ENCODE results near the gene RNF26. TPM values are rescaled to one million over a fixed set of nuclear protein-coding genes. Genes with fewer than 3 reads are reported as not detected.

RNF26 gene
- total RNA-seq, 1 experiment from 2014 or later, result 69.0 TPM

DNA sequence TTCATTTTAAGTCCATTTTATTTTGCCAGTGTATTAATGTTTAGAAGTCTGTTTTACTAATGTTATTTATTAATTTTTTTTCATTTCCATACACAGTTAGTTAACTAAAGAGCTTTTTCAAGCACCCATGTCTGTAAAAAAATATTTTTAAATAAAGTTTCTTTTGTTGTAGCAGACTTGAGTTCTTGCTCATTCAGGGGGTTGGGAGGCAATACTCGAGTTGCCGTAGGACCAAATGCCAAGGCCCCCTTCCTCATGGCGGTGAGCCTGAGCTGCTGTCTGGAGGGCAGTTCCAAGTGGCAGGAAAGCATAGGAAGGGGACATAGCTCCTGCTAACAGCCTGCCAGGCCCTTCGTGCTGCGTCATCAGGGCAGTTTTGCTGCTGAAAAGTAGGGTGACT lies 26.4 kb upstream of the RNF26 start:
- ChIA-PET POLR2A (interaction anchor here (0.6 kb wide), 4 partner anchors 13 to 206 kb away, joined by 3 to 8 read pairs (median 5); partner anchors contain the start of gene DPAGT1), CTCF (interaction anchor here (0.6 to 1.4 kb wide), 5 partner anchors 10 to 272 kb away, joined by 3 to 6 read pairs (median 4); partner anchors contain the start of gene CBL)
- TF ChIP-seq POLR2AphosphoS5 (IDR thresholded peaks at IDR 0.05; ENCODE audit: low read depth, low read length) (no peak), SIN3A (IDR thresholded peaks at IDR 0.05; ENCODE audit: borderline replicate concordance, insufficient read depth, low read depth, low read length) (no peak)
- TF ChIP-seq, protein P1, sequence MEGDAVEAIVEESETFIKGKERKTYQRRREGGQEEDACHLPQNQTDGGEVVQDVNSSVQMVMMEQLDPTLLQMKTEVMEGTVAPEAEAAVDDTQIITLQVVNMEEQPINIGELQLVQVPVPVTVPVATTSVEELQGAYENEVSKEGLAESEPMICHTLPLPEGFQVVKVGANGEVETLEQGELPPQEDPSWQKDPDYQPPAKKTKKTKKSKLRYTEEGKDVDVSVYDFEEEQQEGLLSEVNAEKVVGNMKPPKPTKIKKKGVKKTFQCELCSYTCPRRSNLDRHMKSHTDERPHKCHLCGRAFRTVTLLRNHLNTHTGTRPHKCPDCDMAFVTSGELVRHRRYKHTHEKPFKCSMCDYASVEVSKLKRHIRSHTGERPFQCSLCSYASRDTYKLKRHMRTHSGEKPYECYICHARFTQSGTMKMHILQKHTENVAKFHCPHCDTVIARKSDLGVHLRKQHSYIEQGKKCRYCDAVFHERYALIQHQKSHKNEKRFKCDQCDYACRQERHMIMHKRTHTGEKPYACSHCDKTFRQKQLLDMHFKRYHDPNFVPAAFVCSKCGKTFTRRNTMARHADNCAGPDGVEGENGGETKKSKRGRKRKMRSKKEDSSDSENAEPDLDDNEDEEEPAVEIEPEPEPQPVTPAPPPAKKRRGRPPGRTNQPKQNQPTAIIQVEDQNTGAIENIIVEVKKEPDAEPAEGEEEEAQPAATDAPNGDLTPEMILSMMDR (IDR thresholded peaks at IDR 0.05), result no peak
- ATAC-seq, result no peak
- no peak overlapping the region for H3K27ac ChIP-seq (ENCODE audit: low read length)
- peaks cover 14% of the 10 kb centered on the region for H3K36me3 ChIP-seq (ENCODE audit: control insufficient read depth, insufficient read depth, low read length)
- H3K4me1 ChIP-seq (ENCODE audit: control insufficient read depth, insufficient read depth, low read length), result no peaks in the 10 kb centered on the region
- BruUV-seq (replicated peaks), result no TSS peak
- in situ Hi-C loops (cut with HindIII; ENCODE audit: low pct_unique_long_range_greater_than_20kb, low sequenced_read_pairs) (no loop called here), intact Hi-C loops (cut with micrococcal nuclease; ENCODE audit: unreplicated experiment) (no loop called here)
- no peak for DNase-seq (ENCODE audit: low read depth, low spot score)
- no peaks in the 10 kb centered on the region for H3K9me3 ChIP-seq (ENCODE audit: control insufficient read depth, insufficient read depth, low read depth, low read length)
- no peaks in the 10 kb centered on the region for H3K27me3 ChIP-seq (ENCODE audit: control insufficient read depth, insufficient read depth, low read length)
- no peak overlapping the region for H3K4me3 ChIP-seq (ENCODE audit: low read depth in 2 of 2, low read length in 2 of 2)

DNA sequence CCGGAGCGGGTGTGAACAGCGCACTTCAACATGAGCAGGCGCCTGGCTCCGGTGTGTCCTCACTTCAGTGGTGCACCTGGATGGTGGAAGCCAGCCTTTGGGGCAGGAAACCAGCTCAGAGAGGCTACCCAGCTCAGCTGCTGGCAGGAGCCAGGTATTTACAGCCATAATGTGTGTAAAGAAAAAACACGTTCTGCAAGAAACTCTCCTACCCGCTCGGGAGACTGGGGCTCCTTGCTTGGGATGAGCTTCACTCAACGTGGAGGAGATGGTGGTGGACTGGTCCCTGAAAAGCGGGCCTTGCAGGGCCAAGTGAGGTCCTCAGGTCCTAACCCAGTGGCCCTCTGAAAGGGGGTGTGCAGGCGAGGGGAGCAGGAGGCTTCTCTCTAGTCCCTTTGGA lies 24.9 kb upstream of the RNF26 start:
- no peak overlapping the region for H3K4me3 ChIP-seq (ENCODE audit: low read depth in 2 of 2, low read length in 2 of 2)
- ATAC-seq (no peak), DNase-seq (ENCODE audit: low read depth, low spot score) (no peak)
- TF ChIP-seq SIN3A (IDR thresholded peaks at IDR 0.05; ENCODE audit: borderline replicate concordance, insufficient read depth, low read depth, low read length) (no peak), REST (IDR thresholded peaks at IDR 0.05; ENCODE audit: insufficient read depth in 1 of 2, low read depth in 2 of 2, low read length in 1 of 2) (no peak), POLR2AphosphoS5 (IDR thresholded peaks at IDR 0.05; ENCODE audit: low read depth, low read length) (no peak), TCF7L2 (IDR thresholded peaks at IDR 0.05; ENCODE audit: low read depth, low read length) (no peak)
- no peak overlapping the region for H3K27ac ChIP-seq (ENCODE audit: low read length)
- POLR2A ChIA-PET, result no interaction called here
- H3K27me3 ChIP-seq (ENCODE audit: control insufficient read depth, insufficient read depth, low read length), result no peaks in the 10 kb centered on the region
- H3K36me3 ChIP-seq (ENCODE audit: control insufficient read depth, insufficient read depth, low read length), result peaks cover 8% of the 10 kb centered on the region
- H3K4me1 ChIP-seq (ENCODE audit: control insufficient read depth, insufficient read depth, low read length), result no peaks in the 10 kb centered on the region
- no peaks in the 10 kb centered on the region for H3K9me3 ChIP-seq (ENCODE audit: control insufficient read depth, insufficient read depth, low read depth, low read length)
- BruUV-seq (replicated peaks), result no TSS peak
- intact Hi-C loops (cut with micrococcal nuclease; ENCODE audit: unreplicated experiment) (no loop called here), in situ Hi-C loops (cut with HindIII; ENCODE audit: low pct_unique_long_range_greater_than_20kb, low sequenced_read_pairs) (no loop called here)
- CTCF ChIA-PET, result interaction anchor here (1.1 to 1.4 kb wide), 2 partner anchors 11 to 14 kb away, joined by 3 read pairs; no protein-coding TSS in a partner anchor

GRCh38 chr11:119309953-119310681 lies 24.2 kb upstream of the RNF26 start:
- Histone ChIP-seq H3K4me1 (ENCODE audit: control insufficient read depth, insufficient read depth, low read length) (no peaks in the 10 kb centered on the region; the same call in 1 of the 2 replicates), H3K9me3 (ENCODE audit: control insufficient read depth, insufficient read depth, low read depth, low read length) (no peaks in the 10 kb centered on the region), H3K27me3 (ENCODE audit: control insufficient read depth, insufficient read depth, low read length) (no peaks in the 10 kb centered on the region), H3K27ac (ENCODE audit: low read length) (no peak overlapping the region), H3K4me3 (ENCODE audit: low read depth in 2 of 2, low read length in 2 of 2) (no peak overlapping the region), H3K36me3 (ENCODE audit: control insufficient read depth, insufficient read depth, low read length) (peaks cover 8% of the 10 kb centered on the region)
- DNase-seq (ENCODE audit: low read depth, low spot score) (no peak), ATAC-seq (no peak; the same call in 1 of the 2 replicates)
- POLR2A ChIA-PET, result no interaction called here
- TF ChIP-seq SIN3A (IDR thresholded peaks at IDR 0.05; ENCODE audit: borderline replicate concordance, insufficient read depth, low read depth, low read length), result no peak
- TF ChIP-seq, protein P1 (IDR thresholded peaks at IDR 0.05), result no peak
- no peak for TF ChIP-seq REST (IDR thresholded peaks at IDR 0.05; ENCODE audit: insufficient read depth in 1 of 2, low read depth in 2 of 2, low read length in 1 of 2)
- TF ChIP-seq POLR2AphosphoS5 (IDR thresholded peaks at IDR 0.05; ENCODE audit: low read depth, low read length), result no peak
- no peak for TF ChIP-seq TCF7L2 (IDR thresholded peaks at IDR 0.05; ENCODE audit: low read depth, low read length)
- CTCF ChIA-PET, result interaction anchor here (1.1 kb wide), 1 partner anchor 13 kb away, joined by 3 read pairs; no protein-coding TSS in a partner anchor
- in situ Hi-C loops (cut with HindIII; ENCODE audit: low pct_unique_long_range_greater_than_20kb, low sequenced_read_pairs), result no loop called here
- intact Hi-C loops (cut with micrococcal nuclease; ENCODE audit: unreplicated experiment), result no loop called here
- no TSS peak for BruUV-seq (replicated peaks)

All from Panc1 (cell line).